Mucosa of descending colon (tissue), 3 donors: ENCODE data around the gene PHYH. TPM values are rescaled to one million over a fixed set of nuclear protein-coding genes. Genes with fewer than 3 reads are reported as not detected.
"Not testable (repeated sequence)": the region's sequence is repeated elsewhere in the genome, so short reads cannot be mapped to it uniquely, and the experiment has no call there.

Source experiments
- ATAC-seq: fragments of 200-7000 bp; cut with Tn5 transposase; one replicate; pipeline ENCODE4 v1.9.1; 2020; ENCODE audit warnings: mild to moderate bottlenecking, moderate library complexity
- DNase-seq, 3 donors: peaks; one replicate each; pipeline ENCODE4 v3.0.0-alpha.2; 2020
- H3K36me3 ChIP-seq: fragments of 200-600 bp; one replicate; pipeline ENCODE4 v1.8.0; 2021; ENCODE audit warnings: low read depth, mild to moderate bottlenecking
- H3K4me1 ChIP-seq: fragments of 200-600 bp; one replicate; pipeline ENCODE4 v1.8.0; 2021; ENCODE audit warnings: low read depth, mild to moderate bottlenecking
- H3K4me3 ChIP-seq: fragments of 200-600 bp; one replicate; pipeline ENCODE4 v1.8.0; 2021; ENCODE audit warnings: mild to moderate bottlenecking
- H3K9me3 ChIP-seq: fragments of 200-600 bp; one replicate; pipeline ENCODE4 v1.8.0; 2021; ENCODE audit warnings: mild to moderate bottlenecking
- CTCF ChIP-seq: fragments of 200-600 bp; IDR thresholded peaks from one replicate; pipeline ENCODE4 v1.8.0; 2022; ENCODE audit warnings: antibody characterized with exemption, mild to moderate bottlenecking
- intact Hi-C, 2 donors: fragments of 100-400 bp; cut with DNase I in 1 of 2; cut with micrococcal nuclease in 1 of 2; formaldehyde crosslinking; loops; one replicate each; pipeline versions ENCODE4 v1.11.0 to v1.11.1; 2022; cut with DNase I, micrococcal nuclease
- total RNA-seq, 3 donors: library from RNA; stranded (reverse); fragmentation: NEBNext Ultra II Directional in 2 of 3; extraction: Animal tissue kit (Norgen Biotek cat#: 25700) in 2 of 3; gene quantifications; one replicate each; pipeline versions ENCODE4 v1.2.1 to v1.2.4, GENCODE V29; 2021 to 2023
- donor health status: DM: no; HTN: no; CAD: no; lungs with moderate emphysema.
- donor health status: DM: no; HTN: no; CAD: no.
- donor health status: DM: no; HTN: yes; CAD: no.

The PHYH gene
- total RNA-seq, 3 donors from 2014 or later, result 33.8 to 64.2 (median 53.6) TPM

GRCh38 chr10:13236638-13237037 is 63.2 kb downstream of the PHYH start:
- ATAC-seq (no peak), DNase-seq (no peak)
- no peak for TF ChIP-seq CTCF
- intact Hi-C loops, result no loop called here
- H3K9me3 ChIP-seq, result no peaks in the 10 kb centered on the region
- no peaks in the 10 kb centered on the region for H3K36me3 ChIP-seq
- H3K4me3 ChIP-seq, result no peak overlapping the region
- no peaks in the 10 kb centered on the region for H3K4me1 ChIP-seq

- H3K36me3 ChIP-seq, H3K4me3 ChIP-seq, DNase-seq, H3K9me3 ChIP-seq, H3K4me1 ChIP-seq, ATAC-seq, intact Hi-C loops: not testable (repeated sequence)
These were observed 65.1 kb downstream of the PHYH start for GRCh38 chr10:13234736-13235135.

GRCh38 chr10:13234172-13234571 is 65.7 kb downstream of the PHYH start, which contains the start of gene UCMA:
TSS of gene UCMA (minus strand) at chr10:13234374. CDS start at chr10:13234258, 116 bp downstream.
- Histone ChIP-seq H3K4me3 (no peak within 1 kb of the TSS), H3K36me3 (no peaks in the 10 kb centered on the region), H3K4me1 (no peaks in the 10 kb centered on the region), H3K9me3 (no peaks in the 10 kb centered on the region)
- DNase-seq (no peak), ATAC-seq (no peak)
- no peak for TF ChIP-seq CTCF
- intact Hi-C loops, result no loop called here

GRCh38 chr10:13233358-13233757 is 66.5 kb downstream of the PHYH start:
- no peak for TF ChIP-seq CTCF
- Histone ChIP-seq H3K36me3 (no peaks in the 10 kb centered on the region), H3K4me3 (no peak overlapping the region), H3K4me1 (no peaks in the 10 kb centered on the region), H3K9me3 (no peaks in the 10 kb centered on the region)
- intact Hi-C loops, result no loop called here
- ATAC-seq (no peak), DNase-seq (no peak)

GRCh38 chr10:13231808-13232207 is 68.1 kb downstream of the PHYH start:
- no peak for DNase-seq
- no peak for TF ChIP-seq CTCF
- no peak overlapping the region for H3K4me3 ChIP-seq
- no peaks in the 10 kb centered on the region for H3K36me3 ChIP-seq
- intact Hi-C loops, result no loop called here
- no peaks in the 10 kb centered on the region for H3K9me3 ChIP-seq
- H3K4me1 ChIP-seq, result no peaks in the 10 kb centered on the region
- ATAC-seq, result no peak

GRCh38 chr10:13231190-13231589 is 68.7 kb downstream of the PHYH start:
- Histone ChIP-seq H3K4me1 (no peaks in the 10 kb centered on the region), H3K9me3 (no peaks in the 10 kb centered on the region), H3K4me3 (no peak overlapping the region), H3K36me3 (no peaks in the 10 kb centered on the region)
- no peak for TF ChIP-seq CTCF
- intact Hi-C loops, result no loop called here
- ATAC-seq (no peak), DNase-seq (no peak)

Other genes with a start within 250 kb of the PHYH start
- 100 to 1,000 TPM in 2 of 3 donors, 10 to 100 TPM in 1; 92.1 to 148 (median 101) TPM for gene OPTN, start 199.9 kb downstream of the PHYH start, total RNA-seq
- 1 to 10 TPM; 1.6 to 8.6 (median 2.2) TPM for gene MCM10, start 138.5 kb downstream of the PHYH start, total RNA-seq
- not detected for gene UCMA, start 65.7 kb downstream of the PHYH start, total RNA-seq
- gene SEPHS1, start 48.2 kb upstream of the PHYH start, total RNA-seq, result 10 to 100 TPM; 32.3 to 40.3 (median 36.6) TPM
- gene BEND7, start 228.9 kb upstream of the PHYH start, total RNA-seq, result 10 to 100 TPM; 17.1 to 33.4 (median 28.7) TPM